Left lung (tissue), 10 donors: Measurements from ENCODE around the gene PTPRA. TPM values are rescaled to one million over a fixed set of nuclear protein-coding genes. Genes with fewer than 3 reads are reported as not detected.

Experiments
- ATAC-seq: fragments of 200-7000 bp; cut with Tn5 transposase; one replicate; pipeline ENCODE4 v1.9.1; 2020; ENCODE audit warnings: moderate library complexity
- DNase-seq, 4 donors: peaks; one replicate each; pipeline ENCODE4 v3.0.0-alpha.2; 2013 to 2020
- H3K27ac ChIP-seq, 2 donors: fragments of 200-600 bp; sonication (generic) in 1 of 2; one replicate each; pipeline versions ENCODE4 v1.5.0 to v1.8.0; 2020 to 2021
- H3K27me3 ChIP-seq, 2 donors: fragments of 200-600 bp; sonication (generic) in 1 of 2; one replicate each; pipeline versions ENCODE4 v1.5.0 to v1.8.0; 2020 to 2021
- H3K36me3 ChIP-seq, 2 donors: fragments of 200-600 bp; sonication (generic) in 1 of 2; one replicate each; pipeline versions ENCODE4 v1.5.0 to v1.8.0; 2020 to 2021
- H3K4me1 ChIP-seq, 2 donors: fragments of 200-600 bp; one replicate each; pipeline ENCODE4 v1.8.0; 2021
- H3K4me3 ChIP-seq, 2 donors: fragments of 200-600 bp; sonication (generic) in 1 of 2; one replicate each; pipeline versions ENCODE4 v1.5.0 to v1.8.0; 2020 to 2021; ENCODE audit warnings: mild to moderate bottlenecking in 1 of 2
- H3K9me3 ChIP-seq, 2 donors: fragments of 200-600 bp; sonication (generic) in 1 of 2; one replicate each; pipeline versions ENCODE4 v1.5.0 to v1.8.0; 2020 to 2021
- CTCF ChIP-seq, 2 donors: fragments of 200-600 bp; sonication (generic) in 1 of 2; IDR thresholded peaks; one replicate each; pipeline versions ENCODE4 v1.5.0 to v1.8.0; 2021; ENCODE audit warnings: antibody characterized with exemption in 2 of 2
- intact Hi-C, 2 donors: fragments of 100-400 bp; cut with DNase I; formaldehyde crosslinking; loops; one replicate each; pipeline versions ENCODE4 v1.11.2 to v1.14.2; 2022
- polyA plus RNA-seq, 6 donors: library from polyadenylated mRNA; unstranded; fragments of 120-200 nt; gene quantifications; one replicate each; pipeline ENCODE4 v1.2.1, GENCODE V29; 2013; ENCODE audit not compliant: insufficient read length in 6 of 6
- total RNA-seq, 2 donors: library from RNA; stranded (reverse); fragmentation: NEBNext Ultra II Directional; extraction: Animal tissue kit (Norgen Biotek cat#: 25700); gene quantifications; one replicate each; pipeline ENCODE4 v1.2.1, GENCODE V29; 2021
- donor health status: DM: no; HTN: yes; CAD: no.
- donor health status: DM: no; HTN: no; CAD: no.

PTPRA gene
- total and polyA plus RNA-seq, 8 donors: 51.0 to 88.1 (median 78.6) TPM

GRCh38 chr20:2995796-2996195 is 122.5 kb downstream of the PTPRA start:
- intact Hi-C loops: no loop called here
- peaks cover 0 to 52% of the 10 kb centered on the region in 2 donors for H3K36me3 ChIP-seq

DNA sequence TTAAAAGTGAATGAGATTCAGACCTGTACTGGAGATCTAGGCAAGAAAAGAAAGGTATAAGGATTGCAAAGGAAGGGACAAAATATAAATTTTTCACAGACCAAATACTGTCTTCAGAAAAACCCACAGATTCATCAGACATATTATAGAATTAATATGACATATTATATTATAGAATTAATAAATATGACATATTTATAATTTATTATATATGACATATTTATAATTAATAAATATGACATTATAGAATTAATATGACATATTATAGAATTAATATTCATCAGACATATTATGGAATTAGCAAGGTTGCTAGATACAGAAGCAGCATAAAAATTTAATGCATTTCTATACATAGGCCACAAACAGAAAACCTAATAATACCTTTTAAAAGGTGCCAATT is 125.4 kb downstream of the PTPRA start:
- H3K4me3 ChIP-seq: no peak overlapping the region
- no peaks in the 10 kb centered on the region for H3K9me3 ChIP-seq
- no peaks in the 10 kb centered on the region for H3K4me1 ChIP-seq
- ATAC-seq (no peak), DNase-seq (no peak)
- no peak overlapping the region for H3K27ac ChIP-seq
- intact Hi-C loops: no loop called here
- H3K27me3 ChIP-seq: no peaks in the 10 kb centered on the region
- TF ChIP-seq CTCF (IDR thresholded peaks at IDR 0.05): no peak
- H3K36me3 ChIP-seq: peaks cover 0 to 31% of the 10 kb centered on the region in 2 donors

More at GRCh38 chr20:2995796-2996195, 122.5 kb downstream of the PTPRA start:
- DNase-seq (no peak), ATAC-seq (no peak)
- Histone ChIP-seq H3K27me3 (no peaks in the 10 kb centered on the region), H3K4me1 (no peaks in the 10 kb centered on the region), H3K27ac (no peak overlapping the region), H3K4me3 (no peak overlapping the region), H3K9me3 (no peaks in the 10 kb centered on the region)
- no peak for TF ChIP-seq CTCF (IDR thresholded peaks at IDR 0.05)

- H3K36me3 ChIP-seq: peaks cover 0 to 26% of the 10 kb centered on the region in 2 donors
- H3K9me3 ChIP-seq: no peaks in the 10 kb centered on the region
- H3K4me3 ChIP-seq: no peak overlapping the region
- intact Hi-C loops: no loop called here
- H3K27ac ChIP-seq: no peak overlapping the region
- peak; percentile 15 to 21 for TF ChIP-seq CTCF (IDR thresholded peaks at IDR 0.05)
- H3K4me1 ChIP-seq: no peaks in the 10 kb centered on the region
- ATAC-seq: peak; percentile 77
- peak in 2 of 4 donors; percentile 44 to 74 for DNase-seq
- no peaks in the 10 kb centered on the region for H3K27me3 ChIP-seq
Observed at GRCh38 chr20:3000852-3001523, 127.7 kb downstream of the PTPRA start.

- DNase-seq: no peak
- intact Hi-C loops: no loop called here
- H3K27ac ChIP-seq: no peak overlapping the region
- H3K4me1 ChIP-seq: no peaks in the 10 kb centered on the region
- H3K9me3 ChIP-seq: no peaks in the 10 kb centered on the region
- no peaks in the 10 kb centered on the region for H3K27me3 ChIP-seq
- no peak for TF ChIP-seq CTCF (IDR thresholded peaks at IDR 0.05)
- no peak for ATAC-seq
- H3K36me3 ChIP-seq: peaks cover 0 to 48% of the 10 kb centered on the region in 2 donors
- no peak overlapping the region for H3K4me3 ChIP-seq
Observed at GRCh38 chr20:3003416-3003815, 130.1 kb downstream of the PTPRA start.

GRCh38 chr20:3010985-3011723 is 137.9 kb downstream of the PTPRA start:
- no peak overlapping the region for H3K27ac ChIP-seq
- peaks cover 0 to 72% of the 10 kb centered on the region in 2 donors for H3K36me3 ChIP-seq
- ATAC-seq: peak; percentile 14
- intact Hi-C loops: no loop called here
- H3K4me1 ChIP-seq: no peaks in the 10 kb centered on the region
- no peaks in the 10 kb centered on the region for H3K27me3 ChIP-seq
- TF ChIP-seq CTCF (IDR thresholded peaks at IDR 0.05): no peak
- no peak overlapping the region for H3K4me3 ChIP-seq
- no peaks in the 10 kb centered on the region for H3K9me3 ChIP-seq
- DNase-seq: no peak
